PC-9 (cell line): ENCODE measurements around the gene FOXP1.

ENCODE experiments used
- CTCF ChIP-seq: fragments of 200-600 bp; sonication (generic); conservative IDR thresholded peaks from 2 replicates; pipeline ENCODE4 v1.6.1; 2017; ENCODE audit warnings: mixed run types, antibody characterized with exemption, mild to moderate bottlenecking, moderate library complexity
- EZH2 ChIP-seq: fragments of 200-600 bp; sonication (generic); IDR thresholded peaks from 2 replicates; pipeline ENCODE4 v1.8.0; 2017; ENCODE audit warnings: antibody characterized with exemption, low read depth

GRCh38 chr3:71008350-71008935, 575.1 kb downstream of the FOXP1 start:
- TF ChIP-seq CTCF (no peak), EZH2 (no peak)
